Esophagus muscularis mucosa (tissue), 4 donors: ENCODE results near the gene UQCRC2. TPM values are rescaled to one million over a fixed set of nuclear protein-coding genes. Genes with fewer than 3 reads are reported as not detected.
"Not testable (repeated sequence)": the region's sequence is repeated elsewhere in the genome, so short reads cannot be mapped to it uniquely, and the experiment has no call there.

ENCODE experiments used
- DNase-seq: peaks from one replicate; pipeline ENCODE4 v3.0.0-alpha.2; 2017; ENCODE audit errors: extremely low spot score
- H3K27ac ChIP-seq, 4 donors: fragments of 200-600 bp; sonication (generic); replicated peaks in 1 of 4; 1 replicate in 3 of 4; 2 replicates in 1 of 4; pipeline ENCODE4 v1.5.1; 2016 to 2019; ENCODE audit warnings: mild to moderate bottlenecking in 1 of 4
- H3K27me3 ChIP-seq, 4 donors: fragments of 200-600 bp; sonication (generic); one replicate each; pipeline versions ENCODE4 v1.5.1 to v1.6.0; 2016 to 2019
- H3K36me3 ChIP-seq, 4 donors: fragments of 200-600 bp; sonication (generic); one replicate each; pipeline ENCODE4 v1.5.1; 2016 to 2019
- H3K4me1 ChIP-seq, 4 donors: fragments of 200-600 bp; sonication (generic); one replicate each; pipeline ENCODE4 v1.5.1; 2016 to 2019
- H3K4me3 ChIP-seq, 4 donors: fragments of 200-600 bp; sonication (generic); 1 replicate in 2 of 4; 2 replicates in 2 of 4; pipeline ENCODE4 v1.5.1; 2016 to 2019; ENCODE audit warnings: mild to moderate bottlenecking in 4 of 4, moderate library complexity in 1 of 4
- H3K9me3 ChIP-seq, 4 donors: fragments of 200-600 bp; sonication (generic); 1 replicate in 3 of 4; 2 replicates in 1 of 4; pipeline ENCODE4 v1.5.1; 2016 to 2019
- CTCF ChIP-seq, 3 experiments: fragments of 200-600 bp in 2 of 3; fragments of 450-650 bp in 1 of 3; sonication (generic) in 2 of 3; IDR thresholded peaks; one replicate each; pipeline ENCODE4 v1.5.1; 2017 to 2019; ENCODE audit warnings: antibody characterized with exemption in 3 of 3, mild to moderate bottlenecking in 2 of 3, moderate library complexity in 1 of 3
- EP300 ChIP-seq: sonication (generic); formaldehyde crosslinking; IDR thresholded peaks from one replicate; pipeline ENCODE4 v1.6.1; 2017; ENCODE audit warnings: antibody characterized with exemption
- POLR2A ChIP-seq: fragments of 450-650 bp; IDR thresholded peaks from one replicate; pipeline ENCODE4 v1.6.1; 2017; ENCODE audit warnings: antibody characterized with exemption, moderate library complexity, mild to moderate bottlenecking, low read depth
- POLR2AphosphoS5 ChIP-seq, 2 donors: sonication (generic); formaldehyde crosslinking; IDR thresholded peaks; one replicate each; pipeline ENCODE4 v1.6.1; 2017; ENCODE audit warnings: antibody characterized with exemption in 2 of 2
- WGBS: methylation state at CpG from one replicate; pipeline ENCODE4 v1.1.5; 2018; 5-methylcytosine and 5-hydroxymethylcytosine counted together
- intact Hi-C: fragments of 100-400 bp; cut with DNase I; formaldehyde crosslinking; loops from one replicate; pipeline ENCODE4 v1.15.1; 2023
- total RNA-seq, 4 donors: library from RNA; depleted of rRNA; stranded (reverse); fragments of >200 nt; gene quantifications; one replicate each; pipeline versions ENCODE4 v1.1.0 to v1.2.1, GENCODE V29; 2016

The UQCRC2 gene
- total RNA-seq, 4 donors from 2014 or later = 147 to 209 (median 186) TPM

DNA sequence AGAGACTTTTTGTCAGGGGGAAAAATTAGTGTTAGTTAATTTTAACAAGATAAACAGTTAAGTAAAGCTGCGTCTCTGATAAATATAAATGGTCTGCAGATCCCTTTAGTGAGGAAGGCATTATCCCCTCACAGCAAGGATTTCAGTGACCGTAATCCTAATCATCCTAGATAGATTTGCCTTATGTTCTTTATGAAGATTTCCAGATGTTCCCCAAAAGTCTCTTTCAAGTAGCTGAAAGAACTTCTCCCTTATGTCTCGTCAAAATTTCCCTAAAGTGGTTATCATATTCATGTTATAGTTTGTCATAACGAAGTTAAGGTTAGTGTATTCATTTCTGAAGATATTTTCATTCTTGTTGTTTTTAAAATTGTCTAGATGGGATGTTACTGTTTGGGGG lies 60.3 kb downstream of the UQCRC2 start:
- Histone ChIP-seq H3K27me3 (no peaks in the 10 kb centered on the region), H3K4me3 (no peak overlapping the region), H3K4me1 (peaks cover 23 to 81% (median 63%) of the 10 kb centered on the region in 4 donors), H3K27ac (no peak overlapping the region), H3K36me3 (no peaks in the 10 kb centered on the region), H3K9me3 (no peaks in the 10 kb centered on the region)
- DNase-seq = no peak
- 77% methylated on average over 4 of the region's 4 CpGs for WGBS
- TF ChIP-seq CTCF (IDR thresholded peaks at IDR 0.05) (no peak), POLR2A (no peak), EP300 (no peak), POLR2AphosphoS5 (IDR thresholded peaks at IDR 0.05) (no peak)
- intact Hi-C loops = no loop called here

DNA sequence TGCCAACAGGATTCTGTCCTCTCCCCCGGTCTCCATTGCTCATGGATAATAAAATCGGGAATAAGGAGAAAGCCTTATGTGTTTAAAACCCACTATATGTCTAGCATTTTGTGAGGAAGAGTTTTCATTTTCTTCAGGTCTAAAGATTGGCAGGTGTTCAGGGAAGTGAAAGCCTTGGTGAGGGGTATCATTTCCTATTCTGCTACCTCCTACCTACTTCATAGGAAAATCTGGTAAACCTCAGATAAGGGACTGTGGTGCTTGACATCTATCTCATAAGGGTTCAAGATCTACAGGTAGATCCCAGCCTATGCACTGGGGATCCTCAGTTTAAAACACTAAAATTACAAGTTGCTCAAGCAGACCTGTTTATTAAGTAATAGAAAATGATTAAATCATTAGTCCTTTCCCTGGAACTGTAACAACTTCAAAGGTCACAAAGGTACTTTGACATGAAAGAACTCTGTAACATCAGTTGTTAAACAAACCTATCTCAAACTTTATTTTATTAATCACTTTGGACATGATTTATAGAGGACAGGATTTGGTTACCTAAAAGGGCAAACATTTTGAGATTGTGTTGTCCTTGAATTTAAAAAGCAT lies 61.2 kb downstream of the UQCRC2 start:
- 95% methylated on average over 2 of the region's 2 CpGs for WGBS
- DNase-seq = no peak
- no peak for TF ChIP-seq CTCF (IDR thresholded peaks at IDR 0.05)
- TF ChIP-seq POLR2A = no peak
- no peak for TF ChIP-seq POLR2AphosphoS5 (IDR thresholded peaks at IDR 0.05)
- TF ChIP-seq EP300 = no peak
- no peaks in the 10 kb centered on the region for H3K9me3 ChIP-seq
- no peak overlapping the region for H3K4me3 ChIP-seq
- intact Hi-C loops = no loop called here
- no peaks in the 10 kb centered on the region for H3K36me3 ChIP-seq
- H3K27ac ChIP-seq = no peak overlapping the region
- H3K27me3 ChIP-seq = no peaks in the 10 kb centered on the region
- peaks cover 16 to 72% (median 56%) of the 10 kb centered on the region in 4 donors for H3K4me1 ChIP-seq

DNA sequence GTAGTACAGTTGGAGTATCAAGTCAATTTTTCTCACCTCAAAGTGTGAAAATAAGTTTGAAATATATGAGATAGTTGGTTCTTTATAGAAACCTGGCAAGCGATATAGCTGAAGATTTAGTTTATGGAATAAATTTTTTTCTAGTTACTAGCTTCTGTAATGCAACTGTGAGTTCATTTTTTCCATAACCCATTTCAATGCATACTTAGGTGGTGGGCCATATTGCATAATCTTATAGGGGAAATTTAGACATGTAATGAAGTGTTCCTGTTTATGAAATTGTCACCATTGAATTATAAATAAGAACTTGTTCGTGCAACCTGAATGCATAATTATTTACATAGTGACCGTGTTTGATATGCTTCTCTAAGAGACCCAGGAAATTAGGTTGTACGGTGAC lies 63.8 kb downstream of the UQCRC2 start:
- Histone ChIP-seq H3K4me3 (no peak overlapping the region), H3K9me3 (no peaks in the 10 kb centered on the region), H3K36me3 (no peaks in the 10 kb centered on the region), H3K4me1 (peaks cover 0 to 50% (median 35%) of the 10 kb centered on the region in 4 donors), H3K27me3 (no peaks in the 10 kb centered on the region), H3K27ac (no peak overlapping the region)
- WGBS = 61% methylated on average over 4 of the region's 4 CpGs
- TF ChIP-seq POLR2A = no peak
- TF ChIP-seq POLR2AphosphoS5 (IDR thresholded peaks at IDR 0.05) = no peak
- TF ChIP-seq CTCF (IDR thresholded peaks at IDR 0.05) = no peak
- TF ChIP-seq EP300 = no peak
- DNase-seq = no peak
- intact Hi-C loops = no loop called here

- intact Hi-C loops = no loop called here
- Histone ChIP-seq H3K9me3 (no peaks in the 10 kb centered on the region), H3K27me3 (no peaks in the 10 kb centered on the region), H3K27ac (no peak overlapping the region), H3K36me3 (no peaks in the 10 kb centered on the region), H3K4me1 (peaks cover 0 to 44% (median 34%) of the 10 kb centered on the region in 4 donors), H3K4me3 (no peak overlapping the region)
- TF ChIP-seq POLR2A (no peak), POLR2AphosphoS5 (IDR thresholded peaks at IDR 0.05) (no peak)
- no peak for DNase-seq
- WGBS = 89% methylated on average over 1 of the region's 1 CpG
These were observed 65.4 kb downstream of the UQCRC2 start for GRCh38 chr16:22018559-22018958.

GRCh38 chr16:22022151-22022550 lies 69.0 kb downstream of the UQCRC2 start:
- Histone ChIP-seq H3K27ac (no peak overlapping the region), H3K27me3 (no peaks in the 10 kb centered on the region), H3K4me3 (no peak overlapping the region), H3K9me3 (no peaks in the 10 kb centered on the region), H3K4me1 (peaks cover 4 to 30% (median 25%) of the 10 kb centered on the region in 4 donors), H3K36me3 (no peaks in the 10 kb centered on the region)
- WGBS = 92% methylated on average over 5 of the region's 5 CpGs
- intact Hi-C loops = no loop called here
- no peak for DNase-seq
- TF ChIP-seq EP300 = no peak

DNA sequence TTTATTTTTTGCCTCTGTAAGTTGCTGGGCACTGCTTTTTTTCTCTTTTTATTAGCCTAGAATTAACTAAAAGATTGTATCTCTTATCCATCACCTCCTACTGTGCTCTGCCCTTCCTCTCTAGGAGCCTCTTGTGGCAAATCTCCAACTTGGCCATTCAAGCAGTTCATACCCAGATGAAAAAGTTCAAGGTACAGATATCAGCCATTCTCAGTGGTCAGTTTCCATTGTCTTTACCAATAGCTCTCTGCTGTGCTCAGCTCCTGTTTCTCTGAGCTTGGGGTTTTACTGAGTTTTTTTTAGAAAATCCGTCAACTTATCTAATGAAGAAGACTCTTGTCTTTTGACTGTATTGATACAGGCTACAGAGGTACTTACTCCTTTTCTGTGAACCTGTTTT lies 70.3 kb downstream of the UQCRC2 start:
- Histone ChIP-seq H3K9me3 (no peaks in the 10 kb centered on the region), H3K4me3 (no peak overlapping the region), H3K27me3 (no peaks in the 10 kb centered on the region), H3K27ac (no peak overlapping the region), H3K36me3 (no peaks in the 10 kb centered on the region), H3K4me1 (peaks cover 9 to 25% (median 21%) of the 10 kb centered on the region in 4 donors)
- no peak for TF ChIP-seq POLR2AphosphoS5 (IDR thresholded peaks at IDR 0.05)
- TF ChIP-seq EP300 = no peak
- TF ChIP-seq CTCF (IDR thresholded peaks at IDR 0.05) = no peak
- no peak for TF ChIP-seq POLR2A
- 96% methylated on average over 1 of the region's 1 CpG for whole genome bisulfite sequencing
- DNase-seq = no peak
- intact Hi-C loops = no loop called here

DNA sequence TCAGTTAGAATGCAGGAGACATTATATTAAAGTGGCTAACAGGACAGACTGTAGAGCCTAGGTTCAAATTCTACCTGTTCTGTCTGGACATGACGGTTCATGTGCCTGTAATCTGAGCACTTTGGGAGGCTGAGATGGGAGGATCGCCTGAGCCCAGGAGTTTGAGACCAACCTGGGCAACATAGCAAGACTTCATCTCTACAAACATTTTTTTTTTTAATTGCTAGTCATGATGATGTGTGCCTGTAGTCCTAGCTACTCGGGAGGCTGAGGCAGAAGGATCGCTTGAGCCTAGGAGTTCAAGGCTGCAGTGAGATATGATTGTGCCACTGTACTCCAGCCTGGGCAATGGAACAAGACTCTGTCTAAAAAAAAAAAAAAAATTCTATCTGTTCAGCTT lies 71.6 kb downstream of the UQCRC2 start:
- 93% methylated on average over 4 of the region's 4 CpGs for WGBS
- H3K27me3 ChIP-seq, H3K4me3 ChIP-seq, intact Hi-C loops, H3K27ac ChIP-seq, H3K9me3 ChIP-seq, DNase-seq, H3K36me3 ChIP-seq: not testable (repeated sequence)
- peaks cover 13 to 25% (median 22%) of the 10 kb centered on the region in 4 donors for H3K4me1 ChIP-seq
